Bronchial epithelial cell (primary cell): ENCODE measurements around the gene KRT78. TPM values are rescaled to one million over a fixed set of nuclear protein-coding genes. Genes with fewer than 3 reads are reported as not detected.

Experiments
- DNase-seq: peaks from one replicate; pipeline ENCODE4 v3.0.0-alpha.2; 2010; ENCODE audit warnings: low read depth
- FAIRE-seq: peaks from 2 replicates; lab custom pipeline; 2011; peaks lifted over from hg19 to GRCh38; lab: Jason Lieb, UNC
- H3K27me3 ChIP-seq: 2 replicates; pipeline ENCODE4 v1.5.1; 2011; ENCODE audit warnings: low read length; ENCODE audit not compliant: control insufficient read depth, insufficient read depth
- H3K36me3 ChIP-seq: 2 replicates; pipeline ENCODE4 v1.5.1; 2011; ENCODE audit warnings: low read length; ENCODE audit not compliant: control insufficient read depth, insufficient read depth
- H3K4me3 ChIP-seq: 2 replicates; pipeline ENCODE4 v1.5.1; 2011; ENCODE audit warnings: mild to moderate bottlenecking, low read depth, low read length, control low read depth
- CTCF ChIP-seq: IDR thresholded peaks from 2 replicates; pipeline ENCODE4 v1.5.1; 2011; ENCODE audit warnings: mild to moderate bottlenecking, moderate library complexity, low read length, control low read depth, inconsistent platforms; ENCODE audit not compliant: insufficient read depth, severe bottlenecking
- total RNA-seq: library from RNA; depleted of rRNA; stranded (reverse); fragments of >200 nt; gene quantifications from 2 replicates; pipeline ENCODE4 v1.2.1, GENCODE V29; 2014

Gene KRT78
- total RNA-seq, 1 donor from 2014 or later, result 5.3 TPM

- peaks cover 5% of the 10 kb centered on the region for H3K27me3 ChIP-seq
- TF ChIP-seq CTCF, result no peak
- FAIRE-seq (no peak), DNase-seq (no peak)
- H3K36me3 ChIP-seq, result no peaks in the 10 kb centered on the region
- no peak overlapping the region for H3K4me3 ChIP-seq
Observed at GRCh38 chr12:52811191-52812072, 37.4 kb downstream of the KRT78 start.

GRCh38 chr12:52810554-52810953 is 38.2 kb downstream of the KRT78 start:
- DNase-seq (no peak), FAIRE-seq (no peak)
- Histone ChIP-seq H3K4me3 (no peak overlapping the region), H3K36me3 (no peaks in the 10 kb centered on the region), H3K27me3 (peaks cover 5% of the 10 kb centered on the region)
- TF ChIP-seq CTCF, result no peak

GRCh38 chr12:52809166-52809565 is 39.6 kb downstream of the KRT78 start:
- no peak overlapping the region for H3K4me3 ChIP-seq
- peak; percentile 13 for FAIRE-seq
- DNase-seq, result no peak
- TF ChIP-seq CTCF, result no peak
- no peaks in the 10 kb centered on the region for H3K36me3 ChIP-seq
- peaks cover 5% of the 10 kb centered on the region for H3K27me3 ChIP-seq

- no peak for FAIRE-seq
- no peak for DNase-seq
- no peak for TF ChIP-seq CTCF
- no peak overlapping the region for H3K4me3 ChIP-seq
- H3K36me3 ChIP-seq, result no peaks in the 10 kb centered on the region
- peaks cover 5% of the 10 kb centered on the region for H3K27me3 ChIP-seq
Observed at GRCh38 chr12:52808573-52809160, 40.1 kb downstream of the KRT78 start.

- TF ChIP-seq CTCF, result no peak
- DNase-seq, result no peak
- Histone ChIP-seq H3K4me3 (no peak overlapping the region), H3K36me3 (no peaks in the 10 kb centered on the region), H3K27me3 (no peaks in the 10 kb centered on the region)
- no peak for FAIRE-seq
Observed at GRCh38 chr12:52807544-52808470, 41.0 kb downstream of the KRT78 start.
